Activated T-cell treated with anti-CD3 and anti-CD28 coated beads, Interleukin-2, amount 50 U/mL, for 72 hours (primary cell): ENCODE measurements around the gene SYNGAP1. TPM values are rescaled to one million over a fixed set of nuclear protein-coding genes. Genes with fewer than 3 reads are reported as not detected.
"Not testable (repeated sequence)": the region's sequence is repeated elsewhere in the genome, so short reads cannot be mapped to it uniquely, and the experiment has no call there.

ENCODE experiments used
- ATAC-seq, 2 donors: fragments of 150-1000 bp; cut with Tn5 transposase; replicated peaks in 1 of 2; 2 replicates each; pipeline ENCODE4 v1.10.0; 2021; ENCODE audit warnings: moderate library complexity in 2 of 2, mild to moderate bottlenecking in 1 of 2
- DNase-seq, 2 donors: peaks; one replicate each; pipeline ENCODE4 v3.0.0; 2021 to 2022; ENCODE audit warnings: mixed read lengths in 1 of 2
- H3K27ac Mint-ChIP-seq: one replicate; pipeline ENCODE4 v1.8.0; 2022; ENCODE audit warnings: mild to moderate bottlenecking, moderate library complexity, mixed read lengths
- H3K27me3 Mint-ChIP-seq: one replicate; pipeline ENCODE4 v1.8.0; 2022; ENCODE audit warnings: low read depth, mixed read lengths
- H3K36me3 Mint-ChIP-seq, 2 donors: one replicate each; pipeline ENCODE4 v1.8.0; 2022; ENCODE audit warnings: mixed read lengths in 2 of 2, mild to moderate bottlenecking in 1 of 2; ENCODE audit not compliant: insufficient read depth in 2 of 2
- H3K4me1 Mint-ChIP-seq: one replicate; pipeline ENCODE4 v1.8.0; 2022; ENCODE audit warnings: low read depth, mixed read lengths
- H3K4me3 Mint-ChIP-seq, 2 donors: one replicate each; pipeline ENCODE4 v1.8.0; 2022; ENCODE audit warnings: mild to moderate bottlenecking in 2 of 2, mixed read lengths in 2 of 2, moderate library complexity in 2 of 2
- H3K9me3 Mint-ChIP-seq, 2 donors: one replicate each; pipeline ENCODE4 v1.8.0; 2022; ENCODE audit warnings: mixed read lengths in 2 of 2
- total RNA-seq, 2 donors: library from RNA; stranded (reverse); gene quantifications; one replicate each; pipeline ENCODE4 v1.2.3, GENCODE V29; 2022

SYNGAP1 gene
- total RNA-seq, 2 donors from 2014 or later, result 86.9 to 91.5 TPM

GRCh38 chr6:33390767-33391277 lies 29.0 kb upstream of the SYNGAP1 start:
- no peak for DNase-seq
- Mint-ChIP-seq H3K4me1 (peaks cover 46% of the 10 kb centered on the region), H3K4me3 (peak overlapping the region; percentile 91), H3K27me3 (no peaks in the 10 kb centered on the region), H3K36me3 (peaks cover 14 to 24% of the 10 kb centered on the region in 2 donors), H3K27ac (peak overlapping the region; percentile 66), H3K9me3 (no peaks in the 10 kb centered on the region)
- peak in 1 of 2 donors; percentile 3 for ATAC-seq

- Mint-ChIP-seq H3K4me3 (peak within 1 kb of the TSS; percentile 91), H3K36me3 (peaks cover 14 to 27% of the 10 kb centered on the region in 2 donors), H3K4me1 (peaks cover 52% of the 10 kb centered on the region), H3K27me3 (no peaks in the 10 kb centered on the region), H3K9me3 (no peaks in the 10 kb centered on the region), H3K27ac (peak within 1 kb of the TSS; percentile 66)
- peak; percentile 99 for DNase-seq
- ATAC-seq, result peak; percentile 89 to 93
Measured at GRCh38 chr6:33391278-33391921, 28.5 kb upstream of the SYNGAP1 start, which contains the start of gene KIFC1. Gene KIFC1 (plus strand): TSS chr6:33391823. CDS start chr6:33391986, 163 bp downstream.

- no peaks in the 10 kb centered on the region for H3K27me3 Mint-ChIP-seq
- no peaks in the 10 kb centered on the region for H3K9me3 Mint-ChIP-seq
- peak overlapping the region; percentile 66 for H3K27ac Mint-ChIP-seq
- peak overlapping the region; percentile 91 for H3K4me3 Mint-ChIP-seq
- DNase-seq, result peak; percentile 48 to 58
- peak; percentile 36 to 37 for ATAC-seq
- H3K4me1 Mint-ChIP-seq, result peaks cover 52% of the 10 kb centered on the region
- H3K36me3 Mint-ChIP-seq, result peaks cover 14 to 27% of the 10 kb centered on the region in 2 donors
Measured at GRCh38 chr6:33391922-33392594, 27.8 kb upstream of the SYNGAP1 start.

- peak overlapping the region; percentile 66 for H3K27ac Mint-ChIP-seq
- peak overlapping the region; percentile 91 for H3K4me3 Mint-ChIP-seq
- no peaks in the 10 kb centered on the region for H3K27me3 Mint-ChIP-seq
- H3K4me1 Mint-ChIP-seq, result peaks cover 57% of the 10 kb centered on the region
- no peaks in the 10 kb centered on the region for H3K9me3 Mint-ChIP-seq
- DNase-seq (no peak), ATAC-seq (no peak)
- H3K36me3 Mint-ChIP-seq, result peaks cover 15 to 32% of the 10 kb centered on the region in 2 donors
Measured at GRCh38 chr6:33392595-33392948, 27.3 kb upstream of the SYNGAP1 start.

GRCh38 chr6:33392979-33393378 lies 26.9 kb upstream of the SYNGAP1 start:
- Mint-ChIP-seq H3K4me1 (peaks cover 61% of the 10 kb centered on the region), H3K27me3 (no peaks in the 10 kb centered on the region), H3K4me3 (peak overlapping the region; percentile 91), H3K27ac (peak overlapping the region; percentile 66), H3K36me3 (peaks cover 18 to 36% of the 10 kb centered on the region in 2 donors), H3K9me3 (no peaks in the 10 kb centered on the region)
- no peak for DNase-seq
- ATAC-seq, result no peak

GRCh38 chr6:33397541-33397940 lies 22.3 kb upstream of the SYNGAP1 start:
- Mint-ChIP-seq H3K4me3 (no peak overlapping the region), H3K36me3 (peaks cover 14 to 55% of the 10 kb centered on the region in 2 donors), H3K4me1 (peaks cover 44% of the 10 kb centered on the region), H3K27me3 (no peaks in the 10 kb centered on the region), H3K9me3 (no peaks in the 10 kb centered on the region), H3K27ac (peak overlapping the region; percentile 78)
- ATAC-seq (no peak), DNase-seq (no peak)

- not testable (repeated sequence) for H3K4me3 Mint-ChIP-seq, ATAC-seq, H3K9me3 Mint-ChIP-seq, H3K27ac Mint-ChIP-seq, H3K27me3 Mint-ChIP-seq, DNase-seq
- H3K36me3 Mint-ChIP-seq, result peaks cover 12 to 57% of the 10 kb centered on the region in 2 donors
- peaks cover 35% of the 10 kb centered on the region for H3K4me1 Mint-ChIP-seq
Measured at GRCh38 chr6:33398601-33399000, 21.3 kb upstream of the SYNGAP1 start.

GRCh38 chr6:33399881-33400280 lies 20.0 kb upstream of the SYNGAP1 start:
- H3K4me3 Mint-ChIP-seq, H3K27ac Mint-ChIP-seq, DNase-seq, H3K27me3 Mint-ChIP-seq, ATAC-seq, H3K9me3 Mint-ChIP-seq: not testable (repeated sequence)
- peaks cover 24% of the 10 kb centered on the region for H3K4me1 Mint-ChIP-seq
- H3K36me3 Mint-ChIP-seq, result peaks cover 20 to 60% of the 10 kb centered on the region in 2 donors

GRCh38 chr6:33404884-33405283 lies 15.0 kb upstream of the SYNGAP1 start:
- Mint-ChIP-seq H3K27ac (no peak overlapping the region), H3K27me3 (no peaks in the 10 kb centered on the region), H3K4me3 (no peak overlapping the region), H3K9me3 (no peaks in the 10 kb centered on the region), H3K36me3 (peaks cover 14 to 57% of the 10 kb centered on the region in 2 donors), H3K4me1 (peaks cover 8% of the 10 kb centered on the region)
- DNase-seq, result no peak
- ATAC-seq, result no peak

GRCh38 chr6:33405386-33405940 lies 14.4 kb upstream of the SYNGAP1 start:
- Mint-ChIP-seq H3K4me1 (peaks cover 11% of the 10 kb centered on the region), H3K4me3 (no peak overlapping the region), H3K27ac (no peak overlapping the region), H3K9me3 (no peaks in the 10 kb centered on the region), H3K36me3 (peaks cover 14 to 52% of the 10 kb centered on the region in 2 donors), H3K27me3 (no peaks in the 10 kb centered on the region)
- ATAC-seq, result no peak
- no peak for DNase-seq

- Mint-ChIP-seq H3K9me3 (no peaks in the 10 kb centered on the region), H3K27ac (no peak overlapping the region), H3K27me3 (no peaks in the 10 kb centered on the region), H3K36me3 (peaks cover 14 to 47% of the 10 kb centered on the region in 2 donors), H3K4me1 (peaks cover 11% of the 10 kb centered on the region), H3K4me3 (no peak overlapping the region)
- DNase-seq (no peak), ATAC-seq (no peak)
Measured at GRCh38 chr6:33406126-33406525, 13.7 kb upstream of the SYNGAP1 start.

GRCh38 chr6:33407132-33407718 lies 12.6 kb upstream of the SYNGAP1 start:
- ATAC-seq (no peak), DNase-seq (no peak)
- no peaks in the 10 kb centered on the region for H3K27me3 Mint-ChIP-seq
- H3K27ac Mint-ChIP-seq, result no peak overlapping the region
- H3K36me3 Mint-ChIP-seq, result peaks cover 14 to 43% of the 10 kb centered on the region in 2 donors
- no peak overlapping the region for H3K4me3 Mint-ChIP-seq
- H3K4me1 Mint-ChIP-seq, result peaks cover 21% of the 10 kb centered on the region
- H3K9me3 Mint-ChIP-seq, result no peaks in the 10 kb centered on the region
